DMS 273 treated with DMSO at 0.1 percent for 48 hours (cell line): ENCODE results near the gene KLHL35.
"Not testable (repeated sequence)": the region's sequence is repeated elsewhere in the genome, so short reads cannot be mapped to it uniquely, and the experiment has no call there.

ENCODE experiments used
- DNase-seq: peaks from one replicate; lab custom pipeline; 2025; lab: John Stamatoyannopoulos, UW

KLHL35 gene

DNA sequence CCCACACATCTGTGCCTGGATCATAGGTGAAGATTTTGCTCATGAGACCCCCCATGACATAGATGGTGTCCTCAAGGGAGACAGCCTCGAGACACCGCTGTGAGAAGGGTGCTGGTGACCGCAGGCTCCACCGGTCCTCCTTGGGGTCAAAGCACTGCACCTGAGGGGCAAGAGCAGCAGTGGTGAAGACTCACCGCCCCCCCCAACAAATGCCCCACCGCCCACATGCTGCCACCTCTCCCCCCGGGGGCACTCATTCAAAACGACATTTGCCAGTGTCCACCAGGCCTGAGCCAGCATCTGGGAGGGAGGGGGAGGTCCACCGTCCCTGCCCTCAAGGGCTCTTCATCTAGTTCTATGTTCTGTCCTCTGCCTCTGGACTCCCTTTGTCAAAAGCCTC lies 9.3 kb downstream of the KLHL35 start:
- no peak for DNase-seq

DNA sequence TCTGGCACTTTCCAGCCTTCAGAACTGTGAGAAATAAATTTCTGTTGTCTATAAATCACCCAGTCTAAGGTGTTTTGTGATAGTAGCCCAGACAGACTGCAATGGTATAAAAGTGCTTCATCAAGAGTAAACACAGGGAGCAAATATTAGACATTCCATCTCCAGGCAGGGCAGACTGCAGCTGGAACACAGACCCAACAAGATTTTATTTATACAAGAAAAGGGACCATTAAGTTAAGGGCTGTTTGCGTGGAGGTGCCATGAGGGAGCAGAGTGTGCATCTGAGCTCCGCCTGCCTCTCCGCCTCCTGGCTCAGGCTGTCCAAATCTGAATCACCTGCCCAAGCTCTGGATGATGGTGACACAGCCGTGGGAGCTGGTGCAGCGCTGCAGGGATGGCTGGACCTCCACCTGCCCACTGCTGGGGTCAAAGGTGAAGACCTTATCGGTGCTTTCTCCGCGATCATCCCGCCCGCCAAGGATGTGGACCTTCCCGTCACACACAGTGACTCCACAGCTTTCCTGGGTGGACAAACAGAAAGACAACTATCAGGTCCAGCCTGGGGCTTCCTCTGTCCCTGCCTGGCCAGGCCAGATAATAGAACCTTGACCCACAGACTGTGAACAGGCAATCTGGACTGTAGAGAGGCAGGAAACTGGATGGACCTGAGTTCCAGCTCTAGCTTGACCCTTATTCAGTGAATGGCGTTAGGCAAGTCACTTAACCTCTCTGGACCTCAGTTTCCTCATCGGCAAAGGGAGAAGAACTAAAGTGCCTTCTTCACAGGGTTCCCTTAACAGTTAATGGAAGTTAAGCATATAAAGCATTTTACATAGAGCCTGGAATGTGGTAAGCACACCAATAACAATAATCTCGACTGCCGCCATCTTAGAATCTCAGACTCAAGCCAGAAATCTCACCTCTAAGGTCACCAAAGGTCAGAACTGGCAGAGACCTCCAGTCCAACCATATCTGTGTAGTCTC lies 10.5 kb downstream of the KLHL35 start:
- DNase-seq = no peak

DNA sequence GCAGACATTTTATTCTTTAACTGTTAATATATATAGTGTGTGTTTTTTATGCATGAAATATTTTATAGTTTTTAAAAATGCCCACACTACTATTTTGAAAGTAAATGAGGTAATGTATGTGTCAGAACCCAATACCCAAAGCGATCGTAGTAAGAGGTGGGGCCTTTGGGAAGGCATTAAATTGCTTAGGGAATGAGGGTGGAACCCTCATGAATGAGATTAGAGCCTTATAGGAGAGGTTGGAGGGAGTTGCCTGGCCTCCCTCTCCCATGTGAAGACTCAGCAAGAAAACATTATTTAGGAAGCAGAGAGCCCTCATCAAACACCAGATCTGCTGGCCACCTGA lies 11.1 kb downstream of the KLHL35 start:
- no peak for DNase-seq

DNA sequence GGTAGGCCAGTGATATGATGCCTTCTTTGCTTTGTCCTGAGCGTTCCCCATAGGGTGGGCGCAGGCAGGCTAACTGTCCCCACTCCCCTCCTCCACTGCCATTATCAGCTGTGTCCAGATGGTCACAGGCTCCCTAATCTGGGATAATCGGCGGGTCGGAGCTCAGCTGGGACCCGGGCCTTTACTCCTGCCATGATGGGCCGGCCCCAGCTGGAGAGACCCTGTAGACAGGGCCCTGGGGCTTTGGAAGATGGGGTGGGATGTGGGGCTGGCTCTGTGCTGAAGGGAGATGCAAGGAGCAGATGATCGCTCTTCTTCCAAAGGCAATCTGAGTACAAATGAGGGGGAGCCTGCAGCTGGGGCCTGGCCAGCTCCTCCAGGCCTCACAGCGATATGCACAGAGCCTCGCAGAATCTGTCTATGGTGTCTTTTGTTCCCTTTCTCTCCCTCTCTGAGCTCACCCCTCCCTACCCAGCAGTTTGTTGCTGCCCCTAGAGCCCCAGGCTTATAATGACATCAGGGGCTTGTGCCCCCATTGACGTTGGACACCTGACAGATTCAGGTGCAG lies 11.9 kb downstream of the KLHL35 start:
- DNase-seq = no peak

DNA sequence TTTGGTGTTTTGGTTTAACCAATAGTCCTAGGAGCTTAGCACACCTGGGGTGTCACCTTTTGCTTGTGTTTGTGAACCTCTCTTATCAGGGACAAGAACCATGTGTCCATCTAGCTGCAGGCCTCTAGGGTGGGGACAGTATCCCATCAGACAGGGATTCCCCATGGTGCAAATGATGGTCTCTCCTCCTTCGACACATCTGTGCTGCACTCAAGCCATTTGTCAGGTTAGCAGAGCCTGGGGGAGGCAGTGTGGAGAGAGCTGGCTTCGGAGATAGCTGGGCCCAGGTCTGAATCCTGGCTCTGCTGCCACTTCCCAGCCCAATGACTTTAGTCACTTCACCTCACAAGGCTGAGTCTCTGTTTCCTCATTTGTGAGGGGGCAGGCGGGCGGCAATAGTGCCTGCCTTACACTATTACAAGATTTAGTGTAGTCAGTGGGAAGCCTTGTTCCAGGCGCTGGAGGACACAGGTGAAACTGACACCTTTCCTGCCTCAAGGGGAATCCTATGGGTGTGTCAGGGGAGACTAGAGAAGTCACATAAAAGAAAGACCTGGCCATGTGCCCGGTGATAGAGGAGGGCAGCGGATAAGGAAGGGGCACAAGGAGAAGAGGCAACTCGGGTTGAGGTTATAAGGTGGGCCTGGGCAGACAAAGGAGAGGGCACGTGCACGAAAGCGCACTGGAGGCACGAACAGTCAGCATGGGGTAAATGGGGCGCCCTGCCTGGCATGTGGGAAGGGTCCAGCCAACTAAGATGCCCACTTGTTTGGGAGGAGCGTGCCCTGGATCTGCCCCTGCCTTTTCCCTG lies 12.6 kb downstream of the KLHL35 start:
- no peak for DNase-seq

DNA sequence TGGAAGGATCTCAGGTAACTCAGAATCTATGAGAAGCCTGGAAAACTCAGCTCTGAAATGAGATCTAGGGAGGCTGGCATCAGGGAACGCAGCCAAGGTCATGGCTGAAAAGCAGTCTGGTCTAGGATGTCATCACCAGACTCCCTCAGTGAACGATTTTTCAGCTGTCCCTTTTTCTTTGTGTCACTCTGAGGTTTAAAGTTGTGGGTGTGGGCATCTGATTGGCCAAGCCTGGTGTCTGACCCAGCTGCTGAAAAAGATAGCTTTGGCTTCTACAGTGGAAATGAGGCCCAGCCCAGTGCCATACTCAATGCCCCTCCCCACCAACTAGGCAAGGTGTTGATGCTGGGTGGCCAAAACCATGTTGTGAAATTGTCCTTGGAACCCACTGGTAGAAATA lies 19.1 kb downstream of the KLHL35 start:
- DNase-seq = no peak

DNA sequence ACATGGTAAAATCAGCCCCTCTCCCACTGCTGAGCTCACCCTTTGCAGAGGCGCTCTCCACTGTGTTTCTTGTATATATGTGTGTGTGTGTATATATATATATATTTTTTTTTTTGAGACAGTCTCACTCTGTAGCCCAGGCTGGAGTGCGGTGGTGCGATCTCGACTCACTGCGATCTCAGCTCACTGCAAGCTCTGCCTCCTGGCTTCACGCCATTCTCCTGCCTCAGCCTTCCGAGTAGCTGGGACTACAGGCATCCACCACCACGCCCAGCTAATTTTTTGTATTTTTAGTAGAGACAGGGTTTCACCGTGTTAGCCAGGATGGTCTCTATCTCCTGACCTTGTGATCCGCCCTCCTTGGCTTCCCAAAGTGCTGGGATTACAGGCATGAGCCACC lies 19.9 kb downstream of the KLHL35 start:
- not testable (repeated sequence) for DNase-seq

DNA sequence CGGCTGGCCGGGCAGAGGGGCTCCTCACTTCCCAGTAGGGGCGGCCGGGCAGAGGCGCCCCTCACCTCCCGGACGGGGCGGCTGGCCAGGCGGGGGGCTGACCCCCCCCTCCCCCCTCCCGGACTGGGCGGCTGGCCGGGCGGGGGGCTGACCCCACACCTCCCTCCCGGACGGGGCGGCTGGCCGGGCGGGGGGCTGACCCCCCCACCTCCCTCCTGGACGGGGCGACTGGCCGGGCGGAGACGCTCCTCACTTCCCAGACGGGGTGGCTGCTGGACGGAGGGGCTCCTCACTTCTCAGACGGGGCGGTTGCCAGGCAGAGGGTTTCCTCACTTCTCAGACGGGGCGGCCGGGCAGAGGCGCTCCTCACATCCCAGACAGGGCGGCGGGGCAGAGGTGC lies 23.0 kb downstream of the KLHL35 start:
- not testable (repeated sequence) for DNase-seq

DNA sequence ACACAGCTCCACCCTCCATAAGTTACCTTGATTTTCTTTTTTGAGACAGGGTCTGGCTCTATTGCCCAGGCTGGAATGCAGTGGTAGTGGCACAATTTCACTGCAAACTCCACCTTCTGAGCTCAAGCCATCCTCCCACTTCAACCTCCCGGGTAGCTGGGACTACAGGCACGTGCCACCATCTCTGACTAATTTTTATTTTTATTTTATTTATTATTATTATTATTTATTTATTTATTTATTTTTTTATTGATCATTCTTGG lies 24.1 kb downstream of the KLHL35 start:
- DNase-seq = no peak

DNA sequence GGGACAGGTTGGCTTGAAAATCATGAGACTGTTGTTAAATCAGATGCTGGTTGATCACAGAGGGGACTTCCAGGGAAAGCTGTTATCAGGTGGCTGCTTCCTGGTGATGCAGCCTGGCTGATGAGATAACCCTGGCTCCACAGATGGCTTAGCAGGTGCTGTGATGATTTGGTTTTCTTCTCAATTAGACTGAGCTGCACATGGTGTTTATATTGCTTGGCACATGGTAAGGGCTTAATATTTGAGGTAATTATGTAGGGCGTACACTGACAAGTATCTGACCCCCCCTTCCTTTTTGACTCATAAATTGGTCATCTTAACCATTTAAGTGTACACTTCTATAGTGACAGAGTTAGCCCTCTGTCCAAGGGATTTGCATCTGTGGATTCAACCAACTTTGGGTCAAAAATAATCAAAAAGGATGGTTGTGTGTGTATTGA lies 26.6 kb downstream of the KLHL35 start:
- DNase-seq = peak; percentile 72

DNA sequence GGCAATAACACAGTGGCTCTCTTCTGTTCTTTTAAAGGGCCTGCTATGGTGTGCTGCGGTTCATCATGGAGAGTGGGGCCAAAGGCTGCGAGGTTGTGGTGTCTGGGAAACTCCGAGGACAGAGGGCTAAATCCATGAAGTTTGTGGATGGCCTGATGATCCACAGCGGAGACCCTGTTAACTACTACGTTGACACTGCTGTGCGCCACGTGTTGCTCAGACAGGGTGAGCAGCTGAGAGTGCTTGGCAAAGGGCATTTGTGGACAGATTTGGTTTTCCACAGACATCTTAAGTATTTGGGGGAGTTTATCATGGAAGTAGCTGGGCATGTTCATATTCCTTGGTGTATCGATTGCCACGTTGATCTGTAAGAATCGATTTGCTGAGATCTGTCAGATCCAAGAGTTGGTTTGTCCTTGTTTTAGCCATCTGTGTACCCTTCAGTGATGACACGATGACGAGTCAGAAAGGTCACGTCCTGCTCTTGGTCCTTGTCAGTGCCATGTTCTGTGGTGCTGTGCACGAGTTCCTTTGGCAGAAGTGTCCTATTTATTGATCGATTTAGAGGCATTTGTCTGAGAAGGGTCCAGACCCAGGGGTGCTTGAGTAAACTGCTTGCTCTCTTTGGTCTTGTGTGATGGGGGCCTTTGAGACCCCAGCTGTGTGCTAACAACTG lies 28.9 kb downstream of the KLHL35 start:
- DNase-seq = no peak

DNA sequence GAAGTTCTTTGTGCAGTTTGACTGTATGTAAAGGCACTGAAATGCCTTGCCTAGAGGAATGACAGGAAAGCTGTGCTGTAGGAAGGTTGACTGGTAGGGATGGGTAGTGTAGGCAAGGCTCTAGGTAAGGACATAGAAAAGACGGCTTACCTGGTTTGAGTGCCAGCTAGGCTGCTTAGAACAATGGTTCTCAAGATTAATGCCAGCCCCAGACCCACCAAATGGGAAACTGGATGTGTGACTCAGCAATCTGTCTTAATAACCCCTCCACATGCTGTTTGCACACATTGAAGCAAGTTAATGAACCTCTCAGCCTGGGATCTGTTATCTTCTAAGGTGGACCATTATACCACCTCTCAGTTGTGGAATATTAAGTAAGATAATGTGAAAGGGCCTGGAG lies 30.0 kb downstream of the KLHL35 start:
- no peak for DNase-seq

DNA sequence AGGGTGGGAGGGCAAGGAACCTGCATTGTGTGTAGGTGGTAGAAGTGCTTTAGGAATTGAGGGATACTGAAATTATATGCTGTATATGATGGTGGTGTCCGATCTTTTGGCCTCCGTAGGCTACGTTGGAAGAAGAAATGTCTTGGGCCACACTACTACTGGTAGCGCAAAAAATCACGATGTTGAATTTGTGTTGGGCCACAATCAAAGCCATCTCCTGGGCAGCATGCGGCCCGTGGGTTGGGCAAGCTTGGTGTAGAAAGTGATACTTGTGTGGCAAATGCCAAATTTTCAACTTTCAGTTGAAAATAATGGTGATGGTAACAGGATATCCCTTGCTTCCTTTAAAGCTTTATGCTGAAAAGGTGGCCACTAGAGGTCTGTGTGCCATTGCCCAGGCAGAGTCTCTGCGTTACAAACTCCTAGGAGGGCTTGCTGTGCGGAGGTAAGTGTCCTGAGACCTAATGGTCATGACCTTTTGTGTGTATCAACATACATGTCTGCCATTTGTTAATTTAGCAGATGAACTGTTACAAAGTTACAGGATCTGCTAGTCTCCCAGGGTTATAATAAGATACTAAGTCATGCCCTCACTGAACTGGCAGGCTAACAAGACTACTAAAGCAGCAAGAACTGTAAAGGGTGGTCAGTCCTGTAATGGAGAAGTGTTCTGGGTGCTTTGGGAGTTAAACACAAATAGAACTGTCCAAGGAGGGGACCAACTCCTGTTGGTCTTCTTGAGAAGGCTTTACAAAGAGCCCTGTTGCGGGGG lies 30.8 kb downstream of the KLHL35 start:
- no peak for DNase-seq

DNA sequence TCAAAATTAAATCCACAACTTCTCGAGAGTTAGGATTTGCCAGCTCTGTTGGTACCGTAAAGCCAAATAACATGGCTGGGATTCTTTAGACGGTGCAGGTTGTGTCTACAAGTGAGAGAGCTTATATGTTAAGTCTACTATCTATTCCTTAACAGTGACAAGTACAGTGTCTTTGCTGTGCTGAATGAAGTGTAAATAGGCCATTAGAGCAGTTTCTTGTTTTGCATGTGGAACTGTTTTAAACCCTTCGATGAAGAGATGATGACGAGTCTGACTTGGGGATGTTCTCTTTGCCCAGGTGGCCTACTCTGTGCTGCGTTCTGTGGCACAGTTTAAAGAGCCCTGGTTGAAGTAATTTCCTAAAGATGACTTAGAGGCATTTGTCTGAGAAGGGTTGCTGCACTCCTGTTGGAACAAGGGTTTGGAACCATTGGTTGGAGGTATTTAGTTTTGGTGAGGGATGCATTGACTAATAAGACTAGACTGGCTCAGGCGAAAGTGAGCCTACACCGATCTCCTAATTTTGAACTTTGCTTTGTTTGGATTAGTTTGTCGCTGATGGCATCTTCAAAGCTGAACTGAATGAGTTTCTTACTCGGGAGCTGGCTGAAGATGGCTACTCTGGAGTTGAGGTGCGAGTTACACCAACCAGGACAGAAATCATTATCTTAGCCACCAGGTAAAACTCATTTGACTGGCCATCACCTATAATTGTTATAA lies 32.7 kb downstream of the KLHL35 start:
- no peak for DNase-seq

DNA sequence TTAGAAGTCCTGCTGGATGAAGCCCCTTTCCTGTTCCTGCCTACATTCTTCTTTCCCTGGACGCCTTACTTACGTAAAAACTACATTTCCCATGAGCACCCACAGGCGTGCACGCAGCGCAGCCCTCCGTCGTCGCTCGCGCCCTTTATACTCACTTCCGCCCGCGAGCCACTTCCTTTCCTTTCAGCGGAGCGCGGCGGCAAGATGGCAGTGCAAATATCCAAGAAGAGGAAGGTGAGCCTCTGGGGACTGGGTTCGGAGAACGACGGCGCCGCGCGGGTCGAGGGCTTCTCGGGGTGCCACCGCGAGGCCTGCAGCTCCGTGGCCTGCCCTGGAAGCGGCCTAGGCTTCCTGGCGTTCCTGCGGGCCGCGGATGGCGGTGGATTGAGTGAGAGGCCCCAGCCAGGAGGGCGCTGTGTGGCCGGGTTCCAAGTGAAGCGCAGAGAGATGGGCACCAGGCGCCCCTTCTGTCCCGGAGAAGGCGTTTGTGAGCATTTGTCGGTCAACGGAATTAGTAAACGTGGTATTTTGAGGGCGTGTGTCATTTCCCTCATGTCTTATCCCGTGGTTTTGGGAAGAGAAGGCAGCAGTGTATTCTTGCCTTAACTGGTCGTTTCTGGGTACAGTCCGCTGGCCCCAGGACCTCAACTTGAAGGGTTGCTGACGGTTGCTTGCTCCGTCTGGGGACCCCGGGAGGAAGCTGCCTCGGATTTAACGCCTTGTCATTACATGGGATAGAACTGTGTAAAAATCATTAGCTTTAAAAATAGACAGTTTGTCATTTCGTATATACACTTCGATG lies 33.5 kb downstream of the KLHL35 start, which contains the start of gene RPS3:
TSS of gene RPS3 (plus strand) at position 175 of the 802 bp plus-strand sequence. CDS start at position 205, 30 bp downstream.
- DNase-seq = peak; percentile 70

DNA sequence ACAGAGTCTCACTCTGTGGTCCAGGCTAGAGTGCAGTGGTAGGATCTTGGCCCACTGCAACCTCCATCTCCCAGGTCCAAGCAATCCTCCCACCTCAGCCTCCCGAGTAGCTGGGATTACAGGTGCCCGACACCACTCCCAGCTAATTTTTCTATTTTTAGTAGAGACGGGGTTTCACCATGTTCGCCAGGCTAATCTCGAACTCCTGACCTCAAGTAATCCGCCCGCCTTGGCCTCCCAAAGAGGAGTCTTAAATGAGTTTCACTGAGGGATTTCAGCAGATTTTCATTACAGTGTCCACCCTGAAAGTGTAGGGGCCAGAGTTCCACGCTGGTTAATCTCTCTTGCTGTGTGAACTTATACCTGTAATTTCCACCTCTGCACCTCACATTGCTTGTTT lies 34.1 kb downstream of the KLHL35 start:
- DNase-seq = no peak

DNA sequence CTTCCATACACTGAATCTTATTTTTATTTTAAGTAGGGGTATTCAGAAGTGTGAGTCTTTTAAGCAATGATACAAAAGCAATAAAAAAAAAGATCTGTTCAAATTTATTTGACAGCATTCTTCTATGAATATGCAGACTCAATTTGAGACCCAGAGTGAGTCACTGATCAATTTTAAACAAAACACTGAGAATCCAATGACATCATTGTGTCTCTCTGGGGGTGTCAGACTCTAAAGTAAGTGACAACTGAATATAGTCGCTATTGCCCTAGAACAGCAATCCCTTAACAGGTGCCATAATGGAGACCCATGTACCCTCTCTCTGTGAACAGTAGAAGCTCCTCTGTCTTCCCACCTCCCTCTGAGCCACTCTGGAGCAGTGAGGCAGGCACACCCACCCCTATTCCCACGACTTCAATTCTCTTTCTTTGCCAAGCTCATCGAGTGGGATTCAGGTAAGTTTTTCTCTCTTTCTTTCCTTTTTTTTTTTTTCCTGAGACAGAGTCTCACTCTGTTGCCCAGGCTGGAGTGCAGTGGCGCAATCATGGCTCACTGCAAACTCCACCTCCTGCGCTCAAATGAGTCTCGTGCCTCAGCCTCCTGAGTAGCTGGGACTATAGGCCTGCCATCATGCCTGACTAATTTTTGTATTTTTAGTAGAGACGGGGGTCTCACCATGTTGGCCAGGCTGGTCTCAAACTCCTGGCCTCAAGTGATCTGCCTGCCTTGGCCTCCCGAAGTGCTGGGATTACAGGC lies 38.7 kb downstream of the KLHL35 start:
- no peak for DNase-seq

DNA sequence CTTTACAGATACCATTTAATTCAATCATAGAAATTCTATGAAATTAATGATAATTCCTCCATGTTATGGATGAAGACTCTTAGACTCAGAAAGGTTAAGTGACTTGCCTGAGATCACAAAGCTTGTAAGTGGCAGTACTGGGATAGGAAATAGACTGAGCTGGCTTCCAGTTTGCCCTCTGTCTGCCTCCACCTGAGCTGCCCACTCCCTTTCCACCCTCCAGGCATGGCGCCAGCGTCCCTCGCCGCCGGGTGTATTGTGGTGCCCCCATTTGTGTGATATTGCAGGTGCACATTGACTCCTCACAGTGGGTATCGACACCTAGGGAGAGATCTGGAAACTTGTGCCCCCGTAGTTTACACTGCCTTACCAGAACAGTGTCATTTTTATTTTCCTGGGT lies 43.1 kb downstream of the KLHL35 start:
- no peak for DNase-seq

DNA sequence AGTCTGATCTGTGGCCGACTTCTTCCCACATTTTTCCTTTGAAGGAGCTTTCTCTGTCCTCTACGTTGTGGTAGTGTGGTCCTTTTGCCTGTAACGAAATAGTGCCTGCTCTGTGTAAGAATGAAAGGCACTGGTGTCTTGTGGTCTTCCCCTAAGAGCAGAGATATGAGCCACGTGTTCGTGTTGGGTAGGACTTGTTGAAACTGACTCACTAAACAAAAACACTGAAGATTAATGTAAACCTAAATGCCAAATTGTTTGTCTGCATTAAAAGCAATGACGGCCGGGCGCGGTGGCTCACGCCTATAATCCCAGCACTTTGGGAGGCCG lies 43.8 kb downstream of the KLHL35 start:
- no peak for DNase-seq
